HepG2 (cell line): ENCODE results near the gene USP24. TPM values are rescaled to one million over a fixed set of nuclear protein-coding genes. Genes with fewer than 3 reads are reported as not detected.

Experiments used
- ATAC-seq: fragments of 200-7000 bp; cut with Tn5 transposase; 3 replicates; pipeline ENCODE4 v1.9.1; 2020; ENCODE audit warnings: mild to moderate bottlenecking, moderate library complexity
- BruUV-seq: library from RNA; stranded (reverse); fragments of 400-500 nt; replicated peaks from 2 replicates; lab custom pipeline; 2021; lab: Mats Ljungman, UMichigan
- CTCF ChIA-PET: fragments of 300-600 bp; formaldehyde crosslinking; extraction: SDS; loops from one replicate; lab custom pipeline; 2021; ENCODE audit warnings: low total read pairs, inconsistent platforms, low intra/inter-chr PET ratio; lab: Yijun Ruan, JAX
- POLR2A ChIA-PET: fragments of 350-600 bp; sonication (Branson Sonifier 250); formaldehyde crosslinking; loops from one replicate; lab custom pipeline; 2020; ENCODE audit warnings: antibody characterized with exemption, inconsistent platforms; lab: Yijun Ruan, JAX
- DNase-seq: peaks from one replicate; pipeline ENCODE4 v3.0.0-alpha.2; 2015; ENCODE audit warnings: low spot score
- FAIRE-seq: peaks from 3 replicates; lab custom pipeline; 2011; peaks lifted over from hg19 to GRCh38; lab: Jason Lieb, UNC
- H2AFZ ChIP-seq: one replicate; pipeline ENCODE4 v1.6.1; 2011; ENCODE audit warnings: low read length, inconsistent platforms
- H3K27ac ChIP-seq: fragments of 300-600 bp; 3 replicates; pipeline ENCODE4 v1.8.0; 2011; ENCODE audit warnings: mixed run types, mild to moderate bottlenecking, mixed read lengths, low read length, inconsistent platforms; ENCODE audit not compliant: insufficient read depth; ENCODE audit errors: extremely low read length
- H3K27me3 ChIP-seq, 2 experiments: fragments of 200-600 bp in 1 of 2; 2 replicates in 1 of 2; 3 replicates in 1 of 2; pipeline versions ENCODE4 v1.6.0 to v1.8.0; 2011; ENCODE audit warnings: low read length in 2 of 2, mild to moderate bottlenecking in 2 of 2, moderate library complexity in 2 of 2, inconsistent platforms in 1 of 2; ENCODE audit not compliant: insufficient read depth in 2 of 2, control insufficient read depth in 1 of 2
- H3K36me3 ChIP-seq, 2 experiments: fragments of 200-600 bp in 1 of 2; replicated peaks in 1 of 2; 2 replicates in 1 of 2; 3 replicates in 1 of 2; pipeline versions ENCODE4 v1.5.1 to v1.8.0; 2011; ENCODE audit warnings: low read length in 2 of 2, inconsistent platforms in 1 of 2; ENCODE audit not compliant: insufficient read depth in 2 of 2, control insufficient read depth in 1 of 2
- H3K4me1 ChIP-seq: 2 replicates; pipeline ENCODE4 v1.5.1; 2012; ENCODE audit warnings: low read length, inconsistent platforms; ENCODE audit not compliant: insufficient read depth
- H3K4me2 ChIP-seq: 2 replicates; pipeline ENCODE4 v1.6.0; 2011; ENCODE audit warnings: low read depth, low read length, inconsistent platforms
- H3K4me3 ChIP-seq, 3 experiments: fragments of 200-600 bp in 1 of 3; sonication (generic), shearing (Covaris generic) in 1 of 3; replicated peaks in 1 of 3; 2 replicates each; pipeline ENCODE4 v1.5.1; 2011 to 2016; ENCODE audit warnings: low read length in 3 of 3, inconsistent platforms in 2 of 3, low read depth in 2 of 3, mild to moderate bottlenecking in 2 of 3, control low read depth in 1 of 3, mixed read lengths in 1 of 3; ENCODE audit not compliant: insufficient read depth in 1 of 3
- H3K79me2 ChIP-seq: one replicate; pipeline ENCODE4 v1.6.1; 2011; ENCODE audit warnings: low read length, inconsistent platforms; ENCODE audit not compliant: insufficient read depth
- H3K9ac ChIP-seq: 2 replicates; pipeline ENCODE4 v1.6.0; 2011; ENCODE audit warnings: mild to moderate bottlenecking, low read depth, low read length, inconsistent platforms; ENCODE audit not compliant: insufficient read depth
- H3K9me3 ChIP-seq: 2 replicates; pipeline ENCODE4 v1.5.1; 2012; ENCODE audit warnings: mild to moderate bottlenecking, low read length
- H4K20me1 ChIP-seq: 2 replicates; pipeline ENCODE4 v1.6.0; 2011; ENCODE audit warnings: inconsistent platforms, mild to moderate bottlenecking, low read length, moderate library complexity; ENCODE audit not compliant: insufficient read depth
- ATF5 ChIP-seq: sonication (generic); formaldehyde crosslinking; IDR thresholded peaks from 2 replicates; pipeline ENCODE4 v1.4.0; 2020; ENCODE audit warnings: mild to moderate bottlenecking, low read depth, missing genetic modification reagents
- ATRX ChIP-seq: sonication (generic); formaldehyde crosslinking; IDR thresholded peaks from 2 replicates; pipeline ENCODE4 v1.4.0; 2020; ENCODE audit warnings: missing genetic modification reagents, borderline replicate concordance
- CREB3 ChIP-seq: sonication (generic); formaldehyde crosslinking; IDR thresholded peaks from 2 replicates; pipeline ENCODE4 v1.5.0; 2020; ENCODE audit warnings: missing genetic modification reagents
- NR2F6 ChIP-seq, 2 experiments: IDR thresholded peaks; 2 replicates each; pipeline ENCODE4 v1.6.1; 2016; ENCODE audit warnings: antibody characterized with exemption in 1 of 2, mild to moderate bottlenecking in 1 of 2
- REPIN1 ChIP-seq: sonication (generic); formaldehyde crosslinking; IDR thresholded peaks from 2 replicates; pipeline ENCODE4 v1.8.0; 2022; ENCODE audit warnings: missing genetic modification reagents, low read depth, mild to moderate bottlenecking, borderline replicate concordance
- TBX2 ChIP-seq: sonication (generic); formaldehyde crosslinking; IDR thresholded peaks from 2 replicates; pipeline ENCODE4 v1.5.0; 2020; ENCODE audit warnings: missing genetic modification reagents, mild to moderate bottlenecking, borderline replicate concordance
- THYN1 ChIP-seq: sonication (generic); formaldehyde crosslinking; IDR thresholded peaks from 2 replicates; pipeline ENCODE4 v1.8.1; 2023; ENCODE audit warnings: low read depth, mild to moderate bottlenecking, moderate library complexity, missing genetic modification reagents, borderline replicate concordance
- TOPORS ChIP-seq: sonication (generic); formaldehyde crosslinking; IDR thresholded peaks from 2 replicates; pipeline ENCODE4 v1.8.0; 2023; ENCODE audit warnings: mild to moderate bottlenecking, missing genetic modification reagents
- ZBTB7B ChIP-seq: sonication (generic); formaldehyde crosslinking; IDR thresholded peaks from 2 replicates; pipeline ENCODE4 v1.4.0; 2020; ENCODE audit warnings: missing genetic modification reagents
- ZNF264 ChIP-seq: sonication (generic); formaldehyde crosslinking; IDR thresholded peaks from 2 replicates; pipeline ENCODE4 v1.4.0; 2020; ENCODE audit warnings: missing genetic modification reagents
- ZNF704 ChIP-seq: sonication (generic); formaldehyde crosslinking; IDR thresholded peaks from 2 replicates; pipeline ENCODE4 v1.8.1; 2023; ENCODE audit warnings: mild to moderate bottlenecking, inconsistent platforms, moderate library complexity, missing genetic modification reagents, borderline replicate concordance
- ZNF780A ChIP-seq: sonication (generic); formaldehyde crosslinking; IDR thresholded peaks from 2 replicates; pipeline ENCODE4 v1.8.0; 2022; ENCODE audit warnings: mild to moderate bottlenecking, missing genetic modification reagents, moderate library complexity
- WGBS: methylation state at CpG from one replicate; pipeline ENCODE4 v1.1.6; 2017; ENCODE audit warnings: low lambda C conversion rate; 5-methylcytosine and 5-hydroxymethylcytosine counted together
- in situ Hi-C: cut with HindIII; loops from 2 replicates; pipeline ENCODE4 v1.10.0; 2017; ENCODE audit warnings: low pct_unique_long_range_greater_than_20kb; ENCODE audit not compliant: extremely low pct_ligation_motif_present
- intact Hi-C: fragments of 100-400 bp; cut with micrococcal nuclease; formaldehyde crosslinking; loops from one replicate; pipeline ENCODE4 v1.10.0; 2022; ENCODE audit not compliant: unreplicated experiment
- polyA plus RNA-seq, 8 experiments: library from polyadenylated mRNA; depleted of rRNA in 3 of 8; stranded (reverse) in 7 of 8; unstranded in 1 of 8; fragments of >200 nt; fragmentation: Illumina TruSeq in 4 of 8; extraction: Trizol in 4 of 8; gene quantifications; 2 replicates each; pipeline versions ENCODE4 v1.2.1 to v1.2.3, GENCODE V29; 2011 to 2016; ENCODE audit warnings: low read depth in 4 of 8, missing spikeins in 1 of 8, mixed read lengths in 1 of 8; ENCODE audit not compliant: insufficient read depth in 1 of 8
- total RNA-seq, 5 experiments: library from RNA; depleted of rRNA; stranded (reverse); fragments of >200 nt; fragmentation: Illumina TruSeq; extraction: Trizol; gene quantifications; 2 replicates each; pipeline ENCODE4 v1.2.3, GENCODE V29; 2016; ENCODE audit warnings: low read depth in 1 of 5

The USP24 gene
- total and polyA plus RNA-seq, 2 of the 13 experiments (the other 11 are each of a cell fraction or from before 2014, with no cell fraction given), result 18.8 to 47.6 TPM

GRCh38 chr1:55078470-55078869 is 136.7 kb downstream of the USP24 start:
- no TSS peak for BruUV-seq

More at GRCh38 chr1:55078470-55078869, 136.7 kb downstream of the USP24 start:
- intact Hi-C loops (loop anchor here (10.0 kb wide), 1 partner anchor 196 kb away; no protein-coding TSS in a partner anchor), in situ Hi-C loops (no loop called here)
- ATAC-seq (no peak), DNase-seq (no peak), FAIRE-seq (no peak)
- no peaks in the 10 kb centered on the region for H3K9me3 ChIP-seq
- H3K9ac ChIP-seq, result no peak overlapping the region
- TF ChIP-seq ATF5 (CRISPR knock-in tag) (no peak), TBX2 (CRISPR knock-in tag) (no peak), THYN1 (no peak), ZNF264 (CRISPR knock-in tag) (no peak), ZBTB7B (CRISPR knock-in tag) (no peak), CREB3 (CRISPR knock-in tag) (no peak), REPIN1 (no peak), ATRX (CRISPR knock-in tag) (no peak), NR2F6 (IDR thresholded peaks at IDR 0.05) (no peak), NR2F6 (CRISPR knock-in tag; IDR thresholded peaks at IDR 0.05) (no peak), TOPORS (no peak), ZNF704 (CRISPR knock-in tag) (no peak), ZNF780A (no peak)
- H3K79me2 ChIP-seq, result no peaks in the 10 kb centered on the region
- H3K4me1 ChIP-seq, result no peaks in the 10 kb centered on the region
- H4K20me1 ChIP-seq, result no peaks in the 10 kb centered on the region
- no peak overlapping the region for H3K27ac ChIP-seq
- POLR2A ChIA-PET, result no interaction called here
- peaks cover 32 to 75% of the 10 kb centered on the region in 2 experiments for H3K36me3 ChIP-seq
- no peak overlapping the region for H3K4me3 ChIP-seq
- WGBS, result 93% methylated on average over 3 of the region's 3 CpGs
- H3K27me3 ChIP-seq, result no peaks in the 10 kb centered on the region
- no peak overlapping the region for H3K4me2 ChIP-seq
- H2AFZ ChIP-seq, result no peak overlapping the region
- CTCF ChIA-PET, result no interaction called here
